MCF 10A (cell line): ENCODE measurements around the gene CLCA2. TPM values are rescaled to one million over a fixed set of nuclear protein-coding genes. Genes with fewer than 3 reads are reported as not detected.

Experiments used
- BruUV-seq: library from RNA; stranded (reverse); fragments of 400-500 nt; replicated peaks from 2 replicates; lab custom pipeline; 2021; lab: Mats Ljungman, UMichigan
- CTCF ChIA-PET: fragments of 300-600 bp; sonication (Branson Sonifier 250); formaldehyde crosslinking; extraction: SDS; loops from one replicate; lab custom pipeline; 2021; ENCODE audit warnings: antibody characterized with exemption, inconsistent platforms; lab: Yijun Ruan, JAX
- POLR2A ChIA-PET: fragments of 300-600, 350-650 bp; sonication (Branson Sonifier 250); formaldehyde crosslinking; extraction: SDS; loops from one replicate; lab custom pipeline; 2020; ENCODE audit warnings: antibody characterized with exemption, inconsistent platforms; lab: Yijun Ruan, JAX
- DNase-seq: peaks from one replicate; pipeline ENCODE4 v3.0.0-alpha.2; 2018; ENCODE audit not compliant: unreplicated experiment
- H3K27ac Mint-ChIP-seq: one replicate; pipeline ENCODE4 v1.8.0; 2022; ENCODE audit warnings: mild to moderate bottlenecking, low read depth, mixed read lengths; ENCODE audit not compliant: unreplicated experiment
- H3K27me3 Mint-ChIP-seq: one replicate; pipeline ENCODE4 v1.8.0; 2022; ENCODE audit warnings: mixed read lengths; ENCODE audit not compliant: insufficient read depth, unreplicated experiment
- H3K36me3 Mint-ChIP-seq: one replicate; pipeline ENCODE4 v1.8.0; 2022; ENCODE audit warnings: mild to moderate bottlenecking, moderate library complexity, mixed read lengths; ENCODE audit not compliant: insufficient read depth, unreplicated experiment
- H3K4me1 Mint-ChIP-seq: one replicate; pipeline ENCODE4 v1.8.0; 2022; ENCODE audit warnings: mixed read lengths; ENCODE audit not compliant: insufficient read depth, unreplicated experiment
- H3K4me3 Mint-ChIP-seq: one replicate; pipeline ENCODE4 v1.8.0; 2022; ENCODE audit warnings: mild to moderate bottlenecking, moderate library complexity, mixed read lengths; ENCODE audit not compliant: unreplicated experiment
- H3K9me3 Mint-ChIP-seq: one replicate; pipeline ENCODE4 v1.8.0; 2022; ENCODE audit warnings: mixed read lengths; ENCODE audit not compliant: unreplicated experiment
- intact Hi-C: fragments of 100-400 bp; cut with micrococcal nuclease; formaldehyde crosslinking; loops from 2 replicates; pipeline ENCODE4 v1.14.1; 2022
- total RNA-seq: library from RNA; stranded (reverse); gene quantifications from 2 replicates; pipeline ENCODE4 v1.2.3, GENCODE V29; 2022
- TF ChIP-seq, protein P1 (sequence below): fragments of 200-600 bp; IDR thresholded peaks from one replicate; pipeline ENCODE4 v1.8.0; 2022; ENCODE audit warnings: antibody characterized with exemption, mild to moderate bottlenecking; ENCODE audit not compliant: unreplicated experiment

Gene CLCA2
- total RNA-seq, 1 experiment from 2014 or later: 113 TPM

DNA sequence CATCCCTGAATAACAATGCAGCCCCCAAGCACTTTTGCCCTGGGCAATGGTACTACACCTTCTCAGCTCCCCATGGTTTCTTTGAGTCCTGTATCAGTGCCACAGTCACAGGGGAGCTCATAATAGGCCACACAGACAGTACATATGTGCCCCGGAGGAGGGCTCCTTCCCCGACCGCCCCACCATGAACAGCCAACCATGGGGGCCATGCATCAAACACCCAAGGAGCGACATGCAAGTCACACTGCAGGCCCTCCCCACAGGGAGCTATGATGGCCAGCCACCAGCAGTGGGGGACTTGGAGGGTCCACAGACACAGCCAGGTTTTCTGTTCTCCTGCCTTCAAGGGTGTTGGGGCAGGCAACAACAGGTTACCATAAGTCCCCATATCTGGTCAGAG, 13.1 kb upstream of the CLCA2 start:
- Mint-ChIP-seq H3K9me3 (no peaks in the 10 kb centered on the region), H3K4me1 (no peaks in the 10 kb centered on the region), H3K4me3 (no peak overlapping the region), H3K27me3 (no peaks in the 10 kb centered on the region), H3K27ac (no peak overlapping the region), H3K36me3 (no peaks in the 10 kb centered on the region)
- ChIA-PET CTCF (interaction anchor here (0.5 to 1.3 kb wide), 3 partner anchors 10 to 302 kb away, joined by 3 read pairs; no protein-coding TSS in a partner anchor), POLR2A (interaction anchor here (1.0 kb wide), 1 partner anchor 13 kb away, joined by 4 read pairs; no protein-coding TSS in a partner anchor)
- DNase-seq: no peak
- TF ChIP-seq, protein P1, sequence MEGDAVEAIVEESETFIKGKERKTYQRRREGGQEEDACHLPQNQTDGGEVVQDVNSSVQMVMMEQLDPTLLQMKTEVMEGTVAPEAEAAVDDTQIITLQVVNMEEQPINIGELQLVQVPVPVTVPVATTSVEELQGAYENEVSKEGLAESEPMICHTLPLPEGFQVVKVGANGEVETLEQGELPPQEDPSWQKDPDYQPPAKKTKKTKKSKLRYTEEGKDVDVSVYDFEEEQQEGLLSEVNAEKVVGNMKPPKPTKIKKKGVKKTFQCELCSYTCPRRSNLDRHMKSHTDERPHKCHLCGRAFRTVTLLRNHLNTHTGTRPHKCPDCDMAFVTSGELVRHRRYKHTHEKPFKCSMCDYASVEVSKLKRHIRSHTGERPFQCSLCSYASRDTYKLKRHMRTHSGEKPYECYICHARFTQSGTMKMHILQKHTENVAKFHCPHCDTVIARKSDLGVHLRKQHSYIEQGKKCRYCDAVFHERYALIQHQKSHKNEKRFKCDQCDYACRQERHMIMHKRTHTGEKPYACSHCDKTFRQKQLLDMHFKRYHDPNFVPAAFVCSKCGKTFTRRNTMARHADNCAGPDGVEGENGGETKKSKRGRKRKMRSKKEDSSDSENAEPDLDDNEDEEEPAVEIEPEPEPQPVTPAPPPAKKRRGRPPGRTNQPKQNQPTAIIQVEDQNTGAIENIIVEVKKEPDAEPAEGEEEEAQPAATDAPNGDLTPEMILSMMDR: no peak
- no TSS peak for BruUV-seq
- intact Hi-C loops: loop anchor here (10.0 kb wide), 1 partner anchor 274 kb away; no protein-coding TSS in a partner anchor

DNA sequence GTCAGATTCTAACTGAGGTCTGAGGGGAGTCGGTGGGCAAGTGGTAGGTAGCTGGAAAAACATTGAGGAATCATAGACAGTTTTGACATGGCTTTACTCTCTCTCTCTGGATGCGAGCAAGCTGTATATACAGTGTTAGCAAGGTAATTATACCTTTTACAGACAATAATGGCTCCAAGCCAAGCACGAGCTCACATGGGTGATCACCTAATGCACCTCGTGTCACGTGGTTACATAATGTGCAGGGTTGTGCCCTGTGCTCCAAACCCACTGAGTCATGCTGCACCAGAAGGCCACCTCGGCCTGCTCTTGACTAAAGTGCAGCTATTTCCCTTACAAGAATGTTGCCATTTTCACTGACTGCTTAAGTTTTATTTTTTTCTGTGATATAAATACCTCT, 7.6 kb upstream of the CLCA2 start:
- POLR2A ChIA-PET: interaction anchor here (0.8 to 4.5 kb wide), 4 partner anchors 8 to 63 kb away, joined by 3 to 26 read pairs (median 6); partner anchors contain the start of genes CLCA2 and ODF2L
- intact Hi-C loops: loop anchor here (10.0 kb wide), 1 partner anchor 268 kb away; no protein-coding TSS in a partner anchor
- CTCF ChIA-PET: interaction anchor here (0.6 to 3.0 kb wide), 10 partner anchors 13 to 1753 kb away, joined by 3 to 20 read pairs (median 3); partner anchors contain the start of gene ODF2L
- Mint-ChIP-seq H3K9me3 (no peaks in the 10 kb centered on the region), H3K27me3 (no peaks in the 10 kb centered on the region), H3K4me3 (no peak overlapping the region), H3K27ac (no peak overlapping the region), H3K36me3 (no peaks in the 10 kb centered on the region), H3K4me1 (peaks cover 7% of the 10 kb centered on the region)
- DNase-seq: peak; percentile 64
- TF ChIP-seq, protein P1: no peak
- BruUV-seq: no TSS peak

DNA sequence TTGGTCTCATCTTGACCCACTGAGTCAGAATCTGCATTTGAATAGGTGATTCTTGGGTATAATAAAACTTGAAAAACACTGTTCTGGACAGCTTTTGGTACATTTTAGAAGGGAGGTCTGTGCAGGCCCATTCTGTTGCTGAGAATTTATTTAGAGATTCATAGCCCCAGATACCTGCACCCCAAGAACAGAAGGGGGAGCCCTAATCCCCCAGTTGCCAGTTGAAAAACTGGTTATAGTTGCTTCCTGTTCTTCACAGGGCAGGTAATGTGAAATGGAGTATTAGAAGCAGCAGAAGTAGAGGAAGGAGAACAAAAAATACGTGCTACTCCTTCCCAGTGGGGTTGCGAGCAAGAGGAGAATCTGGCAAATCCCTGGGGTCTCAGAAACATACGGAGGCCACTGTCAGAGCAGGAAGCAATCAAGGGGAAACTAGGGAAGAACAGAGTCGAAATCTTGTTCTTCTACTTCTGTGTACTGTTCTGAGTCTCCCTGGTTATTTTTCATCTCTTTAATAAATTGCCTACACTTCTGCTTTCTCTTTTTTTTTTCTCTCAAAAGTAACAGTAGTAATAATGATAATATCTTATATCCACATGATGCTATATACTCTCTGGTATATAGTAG, 4.6 kb upstream of the CLCA2 start:
- no TSS peak for BruUV-seq
- Mint-ChIP-seq H3K9me3 (no peaks in the 10 kb centered on the region), H3K4me3 (no peak overlapping the region), H3K27ac (peak overlapping the region; percentile 52), H3K36me3 (no peaks in the 10 kb centered on the region), H3K4me1 (peaks cover 30% of the 10 kb centered on the region), H3K27me3 (no peaks in the 10 kb centered on the region)
- TF ChIP-seq, protein P1: peak; percentile 58
- POLR2A ChIA-PET: interaction anchor here (3.3 to 7.2 kb wide), 3 partner anchors 11 to 24 kb away, joined by 22 to 126 read pairs (median 26); partner anchors contain the start of gene ODF2L
- peak; percentile 73 for DNase-seq
- CTCF ChIA-PET: interaction anchor here (0.6 to 4.4 kb wide), 13 partner anchors 12 to 297 kb away, joined by 3 to 20 read pairs (median 4); partner anchors contain the start of gene ODF2L
- intact Hi-C loops: loop anchor here (1.0 to 10.0 kb wide), 4 partner anchors 39 to 265 kb away; no protein-coding TSS in a partner anchor
